CD8-positive, alpha-beta memory T cell (primary cell): ENCODE results near the gene CARNS1. TPM values are rescaled to one million over a fixed set of nuclear protein-coding genes. Genes with fewer than 3 reads are reported as not detected.

Source experiments
- CTCF ChIA-PET: fragments of 350-600 bp; sonication (Branson Sonifier 250); formaldehyde crosslinking; loops from one replicate; lab custom pipeline; 2021; ENCODE audit warnings: antibody characterized with exemption; lab: Charles Lee
- POLR2A ChIA-PET: fragments of 350-600 bp; sonication (Branson Sonifier 250); formaldehyde crosslinking; loops from one replicate; lab custom pipeline; 2021; ENCODE audit warnings: antibody characterized with exemption; lab: Charles Lee
- DNase-seq, 5 donors: peaks; one replicate each; pipeline versions ENCODE4 v3.0.0 to v3.0.0-alpha.2; 2020 to 2022; ENCODE audit warnings: mixed read lengths in 1 of 5
- H3K27ac ChIP-seq: one replicate; pipeline ENCODE4 v1.7.0; 2013; ENCODE audit warnings: low read depth, mild to moderate bottlenecking, low read length, moderate library complexity
- H3K27me3 ChIP-seq: 2 replicates; pipeline ENCODE4 v1.7.0; 2013; ENCODE audit warnings: low read length, mild to moderate bottlenecking; ENCODE audit not compliant: insufficient read depth, poor library complexity, severe bottlenecking
- H3K36me3 ChIP-seq: 2 replicates; pipeline ENCODE4 v1.7.0; 2013; ENCODE audit warnings: mild to moderate bottlenecking, low read length, moderate library complexity; ENCODE audit not compliant: insufficient read depth
- H3K4me1 ChIP-seq: 2 replicates; pipeline ENCODE4 v1.7.0; 2013; ENCODE audit warnings: mild to moderate bottlenecking, low read length, moderate library complexity; ENCODE audit not compliant: insufficient read depth
- H3K4me3 ChIP-seq: 2 replicates; pipeline ENCODE4 v1.7.0; 2013; ENCODE audit warnings: mild to moderate bottlenecking, low read length
- H3K9me3 ChIP-seq: 2 replicates; pipeline ENCODE4 v1.7.0; 2013; ENCODE audit warnings: mild to moderate bottlenecking, low read length
- H3K27ac Mint-ChIP-seq, 8 donors: one replicate each; pipeline ENCODE4 v1.8.0; 2020 to 2021; ENCODE audit warnings: mixed read lengths in 8 of 8, mild to moderate bottlenecking in 6 of 8, inconsistent platforms in 3 of 8, moderate library complexity in 3 of 8
- H3K27me3 Mint-ChIP-seq, 2 donors: one replicate each; pipeline ENCODE4 v1.8.0; 2020 to 2021; ENCODE audit warnings: mixed read lengths in 2 of 2, mild to moderate bottlenecking in 1 of 2, moderate library complexity in 1 of 2
- H3K36me3 Mint-ChIP-seq, 3 donors: one replicate each; pipeline ENCODE4 v1.8.0; 2020 to 2021; ENCODE audit warnings: mixed read lengths in 3 of 3, inconsistent platforms in 1 of 3, mild to moderate bottlenecking in 1 of 3
- H3K4me1 Mint-ChIP-seq, 3 donors: one replicate each; pipeline ENCODE4 v1.8.0; 2020 to 2021; ENCODE audit warnings: mixed read lengths in 3 of 3, inconsistent platforms in 1 of 3, mild to moderate bottlenecking in 1 of 3
- H3K4me3 Mint-ChIP-seq, 7 donors: one replicate each; pipeline ENCODE4 v1.8.0; 2020 to 2021; ENCODE audit warnings: mixed read lengths in 7 of 7, mild to moderate bottlenecking in 6 of 7, moderate library complexity in 4 of 7, inconsistent platforms in 2 of 7
- H3K9me3 Mint-ChIP-seq, 5 donors: one replicate each; pipeline ENCODE4 v1.8.0; 2020 to 2022; ENCODE audit warnings: mixed read lengths in 5 of 5, mild to moderate bottlenecking in 3 of 5, moderate library complexity in 2 of 5, inconsistent platforms in 1 of 5
- polyA plus RNA-seq: library from polyadenylated mRNA; unstranded; fragments of 300-500 nt; fragmentation: Illumina TruSeq; gene quantifications from one replicate; pipeline ENCODE4 v1.2.3, GENCODE V29; 2021
- total RNA-seq, 2 experiments: library from RNA; stranded (reverse); gene quantifications; one replicate each; pipeline ENCODE4 v1.2.3, GENCODE V29; 2021

Gene CARNS1
- total and polyA plus RNA-seq, 3 experiments from 2014 or later = 1.8 to 2.7 (median 2.0) TPM

DNA sequence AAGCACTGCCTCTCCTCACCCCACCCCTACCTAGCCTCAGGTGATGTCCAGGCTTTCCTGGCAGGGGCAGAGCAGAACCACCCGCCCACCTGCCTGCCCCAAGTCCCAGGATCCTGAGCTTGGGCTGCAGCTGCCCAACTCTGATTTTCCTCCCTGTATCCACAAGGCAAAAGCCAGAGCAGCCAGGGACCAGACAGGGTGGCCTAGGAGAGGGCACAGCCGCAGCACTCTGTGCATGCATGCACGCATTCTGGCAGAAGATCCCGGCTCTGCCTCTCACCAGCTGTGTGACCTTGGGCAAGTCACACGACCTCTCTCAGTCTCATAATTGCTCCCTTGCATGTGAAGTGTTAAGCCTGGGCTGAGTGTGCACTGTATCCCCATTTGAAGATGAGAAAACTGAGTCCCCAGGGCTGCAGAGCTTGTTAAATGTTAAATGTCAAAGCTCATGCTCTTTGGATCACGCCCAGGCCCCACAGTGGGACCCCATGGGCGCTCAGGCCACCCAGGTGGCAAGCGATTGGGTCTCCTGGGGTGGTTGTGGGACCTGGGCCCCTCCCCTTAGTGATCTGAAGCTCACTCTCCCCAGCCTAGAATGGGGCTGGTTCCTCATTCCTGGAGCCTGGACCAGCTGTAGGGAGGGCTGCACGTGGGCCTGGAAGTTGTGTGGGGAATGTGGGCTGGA is 2.8 kb upstream of the CARNS1 start:
- Mint-ChIP-seq H3K4me3 (peak overlapping the region in 5 of 7 donors; percentile 15 to 97 (median 63)), H3K27ac (peak overlapping the region in 4 of 8 donors; percentile 44 to 90 (median 70)), H3K36me3 (peaks cover 0 to 18% (median 0%) of the 10 kb centered on the region in 3 donors), H3K9me3 (no peaks in the 10 kb centered on the region), H3K4me1 (peaks cover 75 to 84% (median 75%) of the 10 kb centered on the region in 3 donors), H3K27me3 (no peaks in the 10 kb centered on the region)
- ChIA-PET CTCF (interaction anchor here (1.4 to 9.8 kb wide), 5 partner anchors 10 to 61 kb away, joined by 3 to 108 read pairs (median 6); partner anchors contain the start of genes PPP1CA, PTPRCAP and TBC1D10C), POLR2A (interaction anchor here (0.6 to 4.1 kb wide), 9 partner anchors 8 to 60 kb away, joined by 3 to 30 read pairs (median 9); partner anchors contain the start of genes POLD4, PPP1CA, PTPRCAP and TBC1D10C)
- Histone ChIP-seq H3K36me3 (no peaks in the 10 kb centered on the region), H3K27me3 (no peaks in the 10 kb centered on the region), H3K9me3 (no peaks in the 10 kb centered on the region), H3K4me1 (peaks cover 89% of the 10 kb centered on the region), H3K27ac (no peak overlapping the region), H3K4me3 (no peak overlapping the region)
- no peak for DNase-seq

- no peaks in the 10 kb centered on the region for H3K9me3 Mint-ChIP-seq
- peaks cover 75 to 84% (median 75%) of the 10 kb centered on the region in 3 donors for H3K4me1 Mint-ChIP-seq
- peak overlapping the region; percentile 17 to 80 (median 66) for H3K27ac Mint-ChIP-seq
- H3K27me3 Mint-ChIP-seq = no peaks in the 10 kb centered on the region
- peaks cover 0 to 13% (median 0%) of the 10 kb centered on the region in 3 donors for H3K36me3 Mint-ChIP-seq
- Histone ChIP-seq H3K4me3 (no peak overlapping the region), H3K4me1 (peaks cover 89% of the 10 kb centered on the region), H3K27me3 (no peaks in the 10 kb centered on the region), H3K36me3 (no peaks in the 10 kb centered on the region), H3K27ac (no peak overlapping the region), H3K9me3 (no peaks in the 10 kb centered on the region)
- no peak for DNase-seq
- H3K4me3 Mint-ChIP-seq = peak overlapping the region; percentile 3 to 74 (median 52)
- POLR2A ChIA-PET = interaction anchor here (0.6 to 4.1 kb wide), 9 partner anchors 7 to 55 kb away, joined by 3 to 30 read pairs (median 9); partner anchors contain the start of genes CABP4, PPP1CA, PTPRCAP and RAD9A
- CTCF ChIA-PET = interaction anchor here (0.6 to 9.8 kb wide), 7 partner anchors 10 to 136 kb away, joined by 3 to 108 read pairs (median 4); partner anchors contain the start of genes PPP1CA, PTPRCAP and TBC1D10C
Measured at GRCh38 chr11:67413266-67413849, 2.1 kb upstream of the CARNS1 start.

GRCh38 chr11:67416416-67417335 is 1.2 kb downstream of the CARNS1 start:
- peaks cover 62 to 76% (median 70%) of the 10 kb centered on the region in 3 donors for H3K4me1 Mint-ChIP-seq
- ChIA-PET POLR2A (interaction anchor here (0.8 to 5.9 kb wide), 9 partner anchors 8 to 91 kb away, joined by 3 to 111 read pairs (median 5); partner anchors contain the start of genes AIP, CDK2AP2, PPP1CA and PTPRCAP), CTCF (interaction anchor here (1.1 to 9.8 kb wide), 5 partner anchors 12 to 59 kb away, joined by 3 to 108 read pairs (median 4); partner anchors contain the start of genes PPP1CA, PTPRCAP, RPS6KB2 and TBC1D10C)
- peak overlapping the region; percentile 43 for H3K4me3 ChIP-seq
- peak overlapping the region; percentile 87 to 99 (median 94) for H3K27ac Mint-ChIP-seq
- H3K27me3 Mint-ChIP-seq = no peaks in the 10 kb centered on the region
- H3K36me3 Mint-ChIP-seq = no peaks in the 10 kb centered on the region
- peak overlapping the region; percentile 74 to 92 (median 87) for H3K4me3 Mint-ChIP-seq
- H3K27ac ChIP-seq = peak overlapping the region; percentile 32
- H3K27me3 ChIP-seq = no peaks in the 10 kb centered on the region
- peak; percentile 70 to 93 (median 84) for DNase-seq
- no peaks in the 10 kb centered on the region for H3K36me3 ChIP-seq
- H3K9me3 ChIP-seq = no peaks in the 10 kb centered on the region
- H3K9me3 Mint-ChIP-seq = no peaks in the 10 kb centered on the region
- H3K4me1 ChIP-seq = peaks cover 80% of the 10 kb centered on the region

DNA sequence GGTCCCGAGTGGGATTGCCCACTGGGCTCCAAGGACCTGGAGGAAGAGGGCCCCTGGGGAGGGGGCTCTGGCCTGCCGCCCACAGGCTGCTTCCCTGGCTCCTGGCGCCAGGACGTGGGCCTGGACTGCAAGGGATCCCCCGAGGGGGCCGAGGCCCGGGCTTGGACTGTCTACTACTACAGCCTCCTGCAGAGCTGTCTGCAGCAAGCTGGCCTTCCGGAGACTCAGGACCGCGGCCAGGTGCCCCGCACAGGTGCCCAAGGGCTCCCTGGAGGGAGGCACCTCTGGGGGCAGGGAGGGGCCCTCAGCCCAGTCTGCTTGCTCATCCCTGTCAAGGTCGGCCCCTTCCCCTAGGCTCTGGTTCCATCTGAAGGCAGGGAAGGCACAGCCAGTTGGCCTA is 1.9 kb downstream of the CARNS1 start:
- Mint-ChIP-seq H3K27me3 (no peaks in the 10 kb centered on the region), H3K4me3 (peak overlapping the region in 3 of 7 donors; percentile 65 to 85 (median 74)), H3K27ac (peak overlapping the region in 7 of 8 donors; percentile 74 to 99 (median 89)), H3K9me3 (no peaks in the 10 kb centered on the region), H3K4me1 (peaks cover 54 to 71% (median 63%) of the 10 kb centered on the region in 3 donors), H3K36me3 (no peaks in the 10 kb centered on the region)
- Histone ChIP-seq H3K4me1 (peaks cover 73% of the 10 kb centered on the region), H3K9me3 (no peaks in the 10 kb centered on the region), H3K27me3 (no peaks in the 10 kb centered on the region), H3K27ac (peak overlapping the region; percentile 32), H3K4me3 (peak overlapping the region; percentile 43), H3K36me3 (no peaks in the 10 kb centered on the region)
- CTCF ChIA-PET = interaction anchor here (1.1 to 9.8 kb wide), 5 partner anchors 14 to 60 kb away, joined by 3 to 108 read pairs (median 5); partner anchors contain the start of genes PPP1CA, PTPRCAP and TBC1D10C
- peak in 1 of 5 donors; percentile 30 for DNase-seq
- POLR2A ChIA-PET = interaction anchor here (0.8 to 5.9 kb wide), 10 partner anchors 9 to 90 kb away, joined by 3 to 111 read pairs (median 5); partner anchors contain the start of genes AIP, CDK2AP2, PPP1CA and PTPRCAP

GRCh38 chr11:67418476-67419281 is 3.2 kb downstream of the CARNS1 start:
- no peaks in the 10 kb centered on the region for H3K9me3 Mint-ChIP-seq
- DNase-seq = peak in 2 of 5 donors; percentile 64 to 70
- no peaks in the 10 kb centered on the region for H3K36me3 Mint-ChIP-seq
- Histone ChIP-seq H3K4me3 (peak overlapping the region; percentile 58), H3K4me1 (peaks cover 60% of the 10 kb centered on the region), H3K27ac (no peak overlapping the region), H3K36me3 (no peaks in the 10 kb centered on the region), H3K9me3 (no peaks in the 10 kb centered on the region), H3K27me3 (no peaks in the 10 kb centered on the region)
- peak overlapping the region; percentile 73 to 83 (median 80) for H3K4me3 Mint-ChIP-seq
- POLR2A ChIA-PET = interaction anchor here (1.1 to 5.9 kb wide), 7 partner anchors 10 to 65 kb away, joined by 5 to 111 read pairs (median 22); partner anchors contain the start of genes POLD4, PPP1CA, PTPRCAP and RPS6KB2
- CTCF ChIA-PET = interaction anchor here (0.9 to 9.8 kb wide), 5 partner anchors 10 to 50 kb away, joined by 3 to 108 read pairs (median 6); partner anchors contain the start of genes PPP1CA, TBC1D10C and TMEM134
- no peaks in the 10 kb centered on the region for H3K27me3 Mint-ChIP-seq
- H3K27ac Mint-ChIP-seq = peak overlapping the region; percentile 47 to 89 (median 81)
- peaks cover 48 to 66% (median 58%) of the 10 kb centered on the region in 3 donors for H3K4me1 Mint-ChIP-seq

- CTCF ChIA-PET = interaction anchor here (0.7 to 9.8 kb wide), 6 partner anchors 11 to 74 kb away, joined by 3 to 108 read pairs (median 8); partner anchors contain the start of genes PPP1CA, PTPRCAP, TBC1D10C and TMEM134
- no peaks in the 10 kb centered on the region for H3K9me3 Mint-ChIP-seq
- Histone ChIP-seq H3K4me1 (peaks cover 58% of the 10 kb centered on the region), H3K27ac (no peak overlapping the region), H3K9me3 (no peaks in the 10 kb centered on the region), H3K4me3 (peak overlapping the region; percentile 58), H3K27me3 (no peaks in the 10 kb centered on the region), H3K36me3 (no peaks in the 10 kb centered on the region)
- DNase-seq = no peak
- POLR2A ChIA-PET = interaction anchor here (0.7 to 5.9 kb wide), 8 partner anchors 9 to 66 kb away, joined by 4 to 111 read pairs (median 14); partner anchors contain the start of genes POLD4, PPP1CA, PTPRCAP and RPS6KB2
- no peaks in the 10 kb centered on the region for H3K27me3 Mint-ChIP-seq
- H3K36me3 Mint-ChIP-seq = no peaks in the 10 kb centered on the region
- H3K4me1 Mint-ChIP-seq = peaks cover 47 to 66% (median 57%) of the 10 kb centered on the region in 3 donors
- H3K4me3 Mint-ChIP-seq = peak overlapping the region; percentile 75 to 90 (median 83)
- H3K27ac Mint-ChIP-seq = peak overlapping the region; percentile 78 to 91 (median 86)
Measured at GRCh38 chr11:67419325-67420049, 4.0 kb downstream of the CARNS1 start.
